RPMI7951 (cell line): ENCODE results near the gene EHD1. TPM values are rescaled to one million over a fixed set of nuclear protein-coding genes. Genes with fewer than 3 reads are reported as not detected.

Experiments used
- DNase-seq: peaks from one replicate; pipeline ENCODE4 v3.0.0-alpha.2; 2012; ENCODE audit warnings: low read depth
- total RNA-seq: library from RNA; depleted of rRNA; stranded (reverse); fragments of >200 nt; shearing (Covaris generic); gene quantifications from 2 replicates; pipeline ENCODE4 v1.2.3, GENCODE V29; 2014

EHD1 gene
- total RNA-seq, 1 experiment from 2014 or later, result 82.1 TPM

- DNase-seq, result peak; percentile 43
Observed at GRCh38 chr11:64844330-64845128, 33.9 kb downstream of the EHD1 start, which contains the start of gene CDC42BPG. Gene CDC42BPG (minus strand): TSS chr11:64844653. CDS start chr11:64844569, 84 bp downstream.

- no peak for DNase-seq
Observed at GRCh38 chr11:64843686-64844329, 34.6 kb downstream of the EHD1 start.

DNA sequence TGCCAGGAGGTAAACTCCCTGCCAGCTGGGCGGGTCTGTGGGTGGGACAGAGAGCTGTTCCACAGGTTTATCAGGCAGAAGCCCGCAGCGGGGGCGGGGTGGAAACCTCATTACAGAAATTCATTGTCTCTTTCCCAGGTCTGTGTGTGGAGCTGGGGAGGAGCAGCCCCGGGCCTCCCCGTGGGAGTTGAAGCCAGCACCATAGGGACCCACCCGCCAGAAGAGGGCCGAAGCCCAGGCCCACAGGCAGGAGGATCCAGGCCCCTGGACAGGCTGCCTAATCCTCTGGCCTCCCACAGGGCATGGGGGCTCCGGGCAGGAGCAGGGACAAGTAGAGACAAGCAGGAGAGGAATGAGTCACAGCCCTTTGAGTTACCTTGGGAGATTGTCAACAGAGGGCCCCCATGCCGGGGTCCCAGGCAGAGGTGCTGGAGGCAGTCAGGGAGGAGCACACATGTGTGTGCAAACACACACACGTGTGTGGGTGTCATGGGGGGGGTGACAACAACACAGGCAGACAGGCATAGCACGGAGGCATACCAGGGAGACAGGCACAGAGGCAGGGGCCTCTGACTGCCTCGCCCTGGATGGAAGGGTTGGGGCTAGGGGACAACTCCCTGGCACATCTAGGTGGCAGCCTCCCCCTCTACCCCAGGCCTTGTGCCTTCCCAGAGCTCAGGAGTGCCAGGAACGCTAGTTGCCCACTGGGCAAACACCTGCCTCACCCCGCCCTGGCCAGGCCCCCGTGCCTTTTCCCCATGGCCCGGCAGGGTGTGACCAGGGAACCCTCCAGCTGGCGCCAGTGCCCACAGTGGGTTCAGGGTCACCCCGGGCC is 35.4 kb downstream of the EHD1 start:
- DNase-seq, result no peak

- DNase-seq, result no peak
Observed at GRCh38 chr11:64842366-64842759, 36.1 kb downstream of the EHD1 start.

GRCh38 chr11:64841592-64842365 is 36.6 kb downstream of the EHD1 start:
- no peak for DNase-seq

DNA sequence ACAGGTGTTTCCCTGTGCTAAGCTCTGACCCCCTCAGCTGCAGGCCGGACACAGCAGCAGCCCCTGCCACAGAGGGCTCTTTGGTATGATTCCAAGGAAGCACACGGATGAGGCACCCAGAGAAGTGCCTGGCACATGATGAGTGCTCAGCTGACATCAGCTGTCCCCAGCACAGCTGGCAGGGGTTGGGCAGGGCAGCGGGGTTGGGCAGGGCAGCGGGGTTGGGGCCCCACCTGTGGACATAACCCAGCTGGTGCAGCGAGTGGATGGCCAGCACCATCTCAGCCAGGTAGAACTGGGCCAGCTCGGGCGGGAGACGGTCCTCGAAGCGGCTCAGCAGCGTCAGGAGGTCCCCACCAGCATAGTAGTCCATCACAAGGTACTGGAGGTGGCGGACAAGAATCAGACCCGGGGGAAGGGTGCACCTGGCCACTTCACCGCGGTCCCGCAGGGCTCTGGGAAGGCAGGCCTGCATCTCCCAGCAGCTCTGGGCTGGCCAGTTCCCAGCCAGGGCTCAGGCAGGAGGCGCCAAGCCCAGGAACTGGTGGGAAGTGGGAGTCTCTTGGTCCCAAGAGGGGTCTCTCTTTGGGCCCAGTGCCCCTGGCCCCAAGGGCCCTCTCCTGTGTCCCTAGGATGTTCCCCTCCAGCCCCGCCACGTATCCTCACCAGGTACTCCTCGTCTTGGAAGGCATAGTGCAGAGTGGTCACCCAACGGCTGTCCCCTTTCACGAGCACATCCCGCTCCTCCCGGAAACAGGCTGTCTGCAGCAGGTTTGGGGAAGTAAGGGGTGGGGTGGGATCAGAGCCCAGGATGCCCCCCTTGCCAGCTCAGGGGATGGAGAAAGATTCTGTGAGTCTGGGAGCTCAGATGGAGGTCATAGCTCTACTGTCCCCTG is 38.3 kb downstream of the EHD1 start:
- DNase-seq, result no peak

- no peak for DNase-seq
Observed at GRCh38 chr11:64839335-64839734, 39.1 kb downstream of the EHD1 start.

- no peak for DNase-seq
Observed at GRCh38 chr11:64838600-64839334, 39.7 kb downstream of the EHD1 start.

- no peak for DNase-seq
Observed at GRCh38 chr11:64837887-64838351, 40.5 kb downstream of the EHD1 start.

DNA sequence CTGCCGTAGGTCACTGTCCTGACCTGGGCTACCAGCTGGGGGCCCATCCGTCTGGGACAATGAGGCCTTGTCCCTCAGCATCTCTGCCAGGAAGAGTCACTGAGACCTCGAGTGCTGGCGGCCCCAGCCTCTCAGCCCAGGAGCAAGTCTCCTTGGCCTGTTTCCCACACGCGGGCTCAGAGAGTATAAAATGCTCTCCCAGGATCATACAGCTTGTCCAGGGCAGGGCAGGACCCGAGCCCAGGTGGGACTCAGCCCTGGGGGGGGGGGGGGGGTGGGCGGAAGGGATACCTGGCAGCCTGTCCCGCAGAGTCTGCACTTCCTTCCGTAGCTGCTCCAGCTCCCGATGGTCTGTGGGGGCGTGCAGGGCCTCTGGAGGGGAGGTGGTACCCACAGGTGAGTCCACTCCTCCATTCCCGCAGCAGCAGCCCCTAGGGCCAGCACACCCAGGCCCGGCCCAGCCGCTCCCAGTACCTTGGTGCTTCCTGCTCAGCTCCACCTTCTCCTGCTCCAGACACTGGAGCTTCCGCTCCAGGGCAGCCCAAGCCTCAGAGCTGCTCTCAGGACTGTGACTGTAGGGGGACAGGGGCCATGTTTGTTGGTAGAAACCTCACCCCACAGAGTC is 41.9 kb downstream of the EHD1 start:
- DNase-seq, result no peak

GRCh38 chr11:64835616-64836447 is 42.6 kb downstream of the EHD1 start:
- no peak for DNase-seq

DNA sequence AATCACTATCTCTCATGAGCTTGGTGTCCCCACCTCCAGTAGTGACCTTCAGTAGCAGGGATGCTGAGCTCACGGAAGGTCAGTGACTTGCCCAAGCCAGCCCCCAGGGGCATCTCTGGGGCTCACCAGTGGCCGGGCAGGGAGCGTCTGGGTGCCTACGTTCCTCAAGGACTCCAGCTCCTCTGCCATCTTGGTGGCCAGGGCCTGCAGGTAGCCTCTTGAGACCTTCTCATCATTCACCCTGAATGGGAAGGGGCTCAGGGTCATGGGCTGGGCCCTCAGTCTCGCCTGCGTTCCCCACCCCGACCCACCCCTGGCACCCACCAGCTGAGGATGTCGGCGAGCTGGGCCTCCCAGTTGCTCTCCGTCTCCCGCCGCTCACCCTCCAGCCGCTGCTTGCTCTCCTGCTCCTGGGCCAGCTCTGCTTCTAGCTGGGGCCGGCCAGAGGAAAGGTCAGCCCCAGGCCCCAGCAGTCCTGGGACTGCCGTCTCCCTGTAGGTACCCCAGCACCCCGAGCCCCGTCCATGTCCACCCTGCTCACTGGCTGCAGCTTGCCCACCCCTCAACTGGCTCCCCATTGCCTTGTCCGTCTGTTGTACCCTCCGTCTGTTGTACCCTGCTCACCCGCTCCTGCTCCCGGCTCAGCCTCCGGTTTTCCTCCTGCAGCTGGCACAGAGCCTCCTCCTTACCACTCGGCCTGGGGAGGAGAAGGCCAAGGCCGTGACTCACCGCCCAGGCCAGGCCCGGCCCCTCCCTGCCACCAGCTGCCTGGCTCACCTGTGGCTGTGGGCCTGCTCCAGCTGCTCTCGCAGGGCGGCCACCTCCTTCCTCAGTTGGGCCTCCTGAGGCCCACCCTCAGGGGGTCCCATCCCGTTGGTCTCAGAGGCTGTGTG is 43.5 kb downstream of the EHD1 start:
- DNase-seq, result peak; percentile 69

DNA sequence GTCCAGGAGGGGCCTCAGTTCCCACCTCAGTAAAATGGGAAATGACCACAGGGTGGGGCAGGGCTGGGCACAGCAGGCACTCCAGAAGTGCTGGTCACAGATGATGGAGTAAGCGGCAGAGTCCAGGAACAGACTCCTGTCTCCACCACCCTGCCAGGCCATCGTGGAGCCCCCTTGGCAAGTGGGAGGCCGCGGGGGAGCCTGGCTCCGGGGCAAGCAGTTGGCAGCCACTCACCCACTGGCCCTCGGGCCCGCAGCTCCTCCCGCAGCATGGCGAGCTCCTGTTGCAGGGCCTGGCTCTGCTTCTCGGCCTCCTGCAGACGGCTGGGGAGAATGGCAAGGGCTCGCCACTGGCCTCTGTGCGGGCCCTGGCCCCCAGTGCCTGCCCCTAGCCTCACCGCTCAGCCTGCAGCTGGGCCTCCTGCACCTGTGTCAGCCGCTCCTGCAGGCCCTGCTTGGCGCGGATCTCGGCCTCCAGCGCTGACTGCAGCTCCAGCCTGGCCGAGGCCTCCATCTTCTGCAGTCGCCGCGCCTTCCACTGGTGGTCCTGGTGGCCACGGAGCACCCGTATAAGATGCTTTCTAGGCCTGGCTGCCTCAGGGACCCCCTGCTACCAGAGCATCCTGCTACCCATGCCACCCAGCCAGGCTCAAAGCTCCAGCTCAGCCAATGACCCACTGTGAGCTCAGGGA is 44.2 kb downstream of the EHD1 start:
- DNase-seq, result no peak

GRCh38 chr11:64833509-64833908 is 44.9 kb downstream of the EHD1 start:
- DNase-seq, result no peak

GRCh38 chr11:64833198-64833502 is 45.3 kb downstream of the EHD1 start:
- DNase-seq, result no peak

GRCh38 chr11:64832467-64833197 is 45.8 kb downstream of the EHD1 start:
- DNase-seq, result no peak
